MG63 (cell line): Measurements from ENCODE around the gene DGKG. TPM values are rescaled to one million over a fixed set of nuclear protein-coding genes. Genes with fewer than 3 reads are reported as not detected.
A peak's percentile ranks its signal among the peaks of the same experiment; 100 is the strongest.

Experiments
- DNase-seq: peaks from one replicate; pipeline ENCODE4 v3.0.0-alpha.2; 2020
- H3K27me3 ChIP-seq: fragments of 250-450 bp; sonication (Bioruptor Pico); 2 replicates; pipeline ENCODE4 v1.5.1; 2020; ENCODE audit warnings: mild to moderate bottlenecking, moderate library complexity
- H3K36me3 ChIP-seq: fragments of 250-450 bp; sonication (Bioruptor Pico); 2 replicates; pipeline ENCODE4 v1.5.1; 2020; ENCODE audit warnings: mild to moderate bottlenecking, moderate library complexity
- H3K4me3 ChIP-seq: fragments of 250-450 bp; sonication (Bioruptor Pico); 2 replicates; pipeline ENCODE4 v1.5.1; 2020; ENCODE audit warnings: mild to moderate bottlenecking, moderate library complexity
- H3K9me3 ChIP-seq: fragments of 250-450 bp; sonication (Bioruptor Pico); 2 replicates; pipeline ENCODE4 v1.5.1; 2020; ENCODE audit warnings: mild to moderate bottlenecking, moderate library complexity
- total RNA-seq: library from RNA; depleted of rRNA; stranded (reverse); fragments of >200 nt; shearing (Covaris generic); gene quantifications from 2 replicates; pipeline ENCODE4 v1.2.3, GENCODE V29; 2014; ENCODE audit warnings: low replicate concordance

The DGKG gene
- total RNA-seq, 1 experiment from 2014 or later, result 2.6 TPM

DNA sequence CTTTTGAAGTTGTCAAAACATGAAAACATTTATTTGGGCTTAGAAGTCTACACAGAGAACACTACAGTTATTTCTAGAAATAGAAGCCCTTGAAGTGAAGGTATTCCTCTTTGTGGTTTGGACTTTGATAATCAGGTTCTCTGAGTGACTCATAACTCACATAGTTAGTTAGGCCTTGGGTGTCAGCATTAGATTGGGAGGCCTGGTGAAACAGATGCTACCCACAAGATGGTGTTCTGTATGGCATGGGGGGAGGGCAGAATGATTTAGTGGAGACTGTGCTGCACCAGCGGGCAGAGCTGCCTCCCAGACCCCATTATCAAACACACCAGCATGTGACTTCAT, 144.2 kb downstream of the DGKG start:
- no peak for DNase-seq
- H3K27me3 ChIP-seq, result no peaks in the 10 kb centered on the region
- H3K36me3 ChIP-seq, result no peaks in the 10 kb centered on the region
- H3K9me3 ChIP-seq, result no peaks in the 10 kb centered on the region
- H3K4me3 ChIP-seq, result no peak overlapping the region

DNA sequence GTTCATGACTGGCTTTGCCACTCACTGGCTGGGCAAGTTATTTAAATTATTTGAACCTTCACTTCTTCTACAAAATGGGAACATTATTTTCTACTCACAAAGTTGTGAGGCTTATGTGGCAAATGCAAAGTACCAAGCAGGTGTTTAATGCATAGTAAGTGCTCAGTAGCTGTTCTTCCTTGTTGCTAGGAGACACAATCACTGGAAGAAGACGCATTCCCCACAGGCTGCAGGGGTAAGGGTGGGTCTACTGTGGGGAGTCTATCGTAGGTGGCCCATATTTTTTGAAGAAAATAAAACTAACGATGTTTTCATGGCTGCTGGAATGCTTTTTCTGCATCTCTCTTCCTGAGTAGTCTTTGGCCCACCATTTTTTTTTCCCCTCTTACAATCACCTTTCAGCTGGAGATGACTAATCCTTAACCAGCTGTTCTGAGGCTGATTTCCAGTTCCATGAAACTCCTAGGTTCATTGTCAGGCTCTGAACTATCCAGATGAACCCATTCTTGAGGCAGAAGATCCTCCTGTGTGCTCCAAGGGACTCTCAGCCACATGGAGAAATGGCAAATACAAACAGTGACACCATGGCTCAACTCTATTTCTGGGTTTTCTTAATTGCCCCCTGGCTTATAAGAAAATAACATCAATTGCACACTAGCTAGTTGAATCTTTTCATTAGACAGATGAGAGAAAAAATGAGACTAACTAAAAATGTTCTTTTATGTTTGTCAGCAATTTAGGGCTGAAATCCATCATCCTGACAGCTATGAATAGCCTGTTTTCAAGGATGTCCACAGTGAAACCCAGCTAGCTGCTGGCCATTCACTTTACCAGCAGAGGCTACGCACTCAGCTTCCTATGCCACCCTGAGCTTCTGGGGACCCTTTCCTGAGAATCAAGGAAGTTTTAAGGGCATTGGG, 144.9 kb downstream of the DGKG start:
- Histone ChIP-seq H3K9me3 (no peaks in the 10 kb centered on the region), H3K27me3 (no peaks in the 10 kb centered on the region), H3K4me3 (no peak overlapping the region), H3K36me3 (no peaks in the 10 kb centered on the region)
- DNase-seq, result no peak

DNA sequence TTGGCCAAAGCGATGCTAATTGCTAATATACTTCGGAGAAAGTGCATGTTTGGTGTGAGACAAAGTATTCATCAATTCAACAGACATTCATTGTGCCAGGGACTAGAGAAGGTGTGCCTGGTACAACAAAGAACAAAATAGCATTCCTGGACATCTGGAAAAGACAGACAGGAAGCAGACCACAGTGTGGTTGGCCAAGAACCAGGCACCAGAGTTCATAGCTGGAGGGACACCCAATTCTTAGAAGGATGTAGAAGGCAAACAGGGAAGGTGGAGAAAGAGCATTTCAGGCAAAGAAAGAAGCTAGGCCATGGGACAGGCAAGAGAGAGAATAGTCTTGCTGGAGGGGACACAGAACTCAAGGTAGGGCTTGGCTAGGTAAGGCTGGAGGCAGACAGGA, 147.4 kb downstream of the DGKG start:
- Histone ChIP-seq H3K4me3 (no peak overlapping the region), H3K9me3 (no peaks in the 10 kb centered on the region), H3K36me3 (no peaks in the 10 kb centered on the region), H3K27me3 (no peaks in the 10 kb centered on the region)
- DNase-seq, result peak; percentile 23

DNA sequence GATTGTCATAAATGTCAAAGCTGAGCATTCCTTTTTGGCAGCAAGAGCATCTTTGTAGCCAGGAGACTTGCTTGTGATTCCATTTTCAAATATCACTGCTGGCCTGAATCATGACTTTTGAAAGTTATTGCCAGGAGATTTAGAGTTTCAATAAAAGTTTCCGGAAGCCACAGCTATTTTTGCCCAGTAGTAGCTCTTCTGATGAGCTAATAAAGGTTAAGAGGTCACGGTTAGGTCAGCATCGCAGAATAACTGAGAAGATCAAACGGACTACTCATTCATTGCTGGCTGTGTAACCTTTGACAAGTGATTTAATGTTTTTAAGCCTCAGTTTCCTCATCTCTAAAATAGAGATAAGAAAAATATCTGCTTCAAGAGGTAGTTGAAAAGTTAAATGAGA, 148.1 kb downstream of the DGKG start:
- DNase-seq, result peak; percentile 43
- Histone ChIP-seq H3K36me3 (no peaks in the 10 kb centered on the region), H3K27me3 (no peaks in the 10 kb centered on the region), H3K9me3 (no peaks in the 10 kb centered on the region), H3K4me3 (no peak overlapping the region)

DNA sequence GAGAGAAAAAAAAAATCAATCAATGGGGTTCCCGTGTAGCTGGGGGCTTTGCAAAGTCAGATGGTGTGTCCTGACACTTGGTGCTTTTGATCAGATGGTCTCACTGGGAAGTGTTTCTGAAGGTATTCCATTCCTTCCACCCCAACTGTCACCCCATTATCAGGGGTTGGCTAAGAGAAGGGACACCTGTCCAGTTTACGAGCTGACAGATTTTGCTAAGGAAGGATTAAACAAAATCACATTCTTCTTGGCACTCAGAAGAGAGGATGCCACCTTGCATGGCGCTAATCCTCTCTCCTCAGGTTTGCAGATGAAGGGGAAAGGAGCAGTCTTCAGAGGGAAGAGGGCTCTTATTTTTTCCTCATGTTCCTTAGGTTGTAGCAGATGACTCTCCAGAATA, 149.4 kb downstream of the DGKG start:
- H3K27me3 ChIP-seq, result no peaks in the 10 kb centered on the region
- H3K9me3 ChIP-seq, result no peaks in the 10 kb centered on the region
- H3K36me3 ChIP-seq, result no peaks in the 10 kb centered on the region
- H3K4me3 ChIP-seq, result no peak overlapping the region
- no peak for DNase-seq

DNA sequence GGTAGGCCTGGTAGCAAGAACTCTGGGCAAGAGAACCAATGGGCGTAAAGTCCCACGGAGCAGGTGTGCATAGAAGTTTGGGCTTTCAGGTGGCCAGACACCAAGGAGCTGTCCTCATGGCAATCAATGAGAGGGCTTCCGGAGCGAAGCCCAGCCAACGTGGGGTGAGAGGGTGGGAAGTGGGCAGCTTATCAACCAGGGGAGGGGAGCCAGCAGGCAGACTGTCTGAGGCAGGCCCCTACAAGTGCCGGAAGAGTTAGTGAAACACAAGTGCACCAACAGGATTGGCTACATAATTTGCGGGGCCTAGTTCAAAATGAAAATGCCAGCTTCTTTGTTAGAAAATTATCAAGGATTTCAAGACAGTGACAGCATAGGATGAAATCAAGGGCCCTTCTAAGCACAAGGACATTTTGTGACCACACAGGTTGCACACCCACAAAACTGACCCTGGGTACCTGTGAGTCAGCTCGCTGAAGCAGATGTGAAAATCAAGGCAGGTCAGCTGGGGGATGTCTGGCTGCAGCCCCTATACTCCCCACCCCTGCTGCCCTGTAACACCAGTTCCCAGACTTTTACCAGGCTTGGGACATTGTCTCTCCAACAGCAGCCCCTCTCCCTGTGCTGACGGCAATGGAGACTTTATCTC, 151.1 kb downstream of the DGKG start:
- Histone ChIP-seq H3K36me3 (no peaks in the 10 kb centered on the region), H3K9me3 (no peaks in the 10 kb centered on the region), H3K4me3 (no peak overlapping the region), H3K27me3 (no peaks in the 10 kb centered on the region)
- DNase-seq, result no peak

DNA sequence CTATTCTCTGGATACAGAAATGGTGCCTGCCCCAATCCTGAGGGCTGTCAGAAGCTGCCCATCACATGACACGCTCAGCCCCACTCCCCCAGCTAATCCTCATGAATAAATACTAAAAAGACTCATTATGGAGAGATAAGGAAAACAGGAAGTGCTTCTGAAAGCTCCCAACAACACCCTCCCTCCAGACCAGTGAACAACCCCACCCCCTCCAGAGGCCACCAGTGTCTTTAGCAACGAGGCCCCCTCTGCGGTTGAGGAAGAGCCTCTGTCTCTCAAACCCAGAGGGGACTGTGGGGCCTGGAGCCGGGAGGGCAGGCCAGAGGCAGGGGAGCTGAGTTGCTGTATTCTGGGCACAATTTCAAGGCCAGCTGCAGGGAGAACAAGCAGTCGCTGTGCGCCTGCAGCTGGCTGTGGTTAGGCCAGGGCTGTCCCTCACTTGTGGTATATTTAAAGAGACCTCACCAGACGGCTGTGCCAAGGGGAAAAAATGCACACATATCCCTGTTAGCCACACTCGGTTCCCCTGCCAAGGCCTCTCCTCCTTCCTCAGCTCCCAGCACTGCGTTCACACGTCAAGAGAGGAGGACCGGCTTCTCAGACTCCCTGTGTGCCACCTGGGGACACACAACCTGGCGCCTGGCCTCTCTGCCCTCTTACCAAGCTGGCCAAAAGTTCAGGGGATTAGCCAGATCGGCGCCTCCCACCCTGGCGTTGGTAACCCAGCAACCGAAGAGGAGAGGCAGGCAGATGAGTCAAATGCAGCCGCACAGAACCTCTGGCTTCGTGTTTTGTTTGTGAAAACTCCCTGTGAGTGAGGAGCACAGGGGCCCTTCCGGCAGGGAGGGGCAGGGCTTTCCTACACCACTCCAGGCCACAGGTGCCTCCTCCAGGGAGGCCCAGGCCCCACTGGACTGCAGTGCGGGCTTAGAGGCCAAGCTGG, 152.0 kb downstream of the DGKG start:
- H3K9me3 ChIP-seq, result no peaks in the 10 kb centered on the region
- no peaks in the 10 kb centered on the region for H3K27me3 ChIP-seq
- no peaks in the 10 kb centered on the region for H3K36me3 ChIP-seq
- peak; percentile 97 for DNase-seq
- peak overlapping the region; percentile 10; the same call in 1 of the 2 replicates for H3K4me3 ChIP-seq

DNA sequence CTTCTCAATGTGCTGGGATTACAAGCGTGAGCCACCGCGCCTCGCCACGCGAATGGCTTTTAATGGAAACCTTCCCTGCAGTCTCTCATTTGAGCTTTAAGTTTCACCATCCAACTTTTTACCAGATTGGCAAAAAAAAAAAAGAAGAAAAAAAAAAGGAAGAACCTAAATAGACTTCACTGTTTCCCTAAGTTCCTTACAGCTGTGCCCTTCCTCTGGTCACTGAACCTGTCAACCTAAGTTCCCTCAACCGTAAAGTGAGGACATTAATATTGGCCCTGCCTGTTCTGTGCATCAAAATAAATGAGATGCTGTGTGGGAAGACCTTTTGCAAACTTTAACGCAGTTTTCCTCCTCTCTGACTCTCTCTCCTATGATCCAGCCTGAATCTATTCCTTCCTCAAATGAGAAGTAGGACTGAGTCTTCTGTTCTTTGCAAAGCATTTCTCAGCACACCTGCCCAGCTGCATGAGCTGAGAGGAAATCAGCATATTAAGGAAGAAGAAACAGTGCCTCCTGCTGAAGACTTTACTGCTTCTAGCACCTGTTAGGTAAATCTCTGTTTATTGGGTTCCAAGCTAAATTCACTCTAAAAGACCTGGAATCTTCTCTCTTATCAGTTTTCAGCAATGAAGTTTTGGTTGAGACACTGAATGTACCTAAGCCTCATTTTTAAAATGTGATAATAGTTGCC, 153.6 kb downstream of the DGKG start:
- H3K27me3 ChIP-seq, result no peaks in the 10 kb centered on the region
- no peak for DNase-seq
- no peaks in the 10 kb centered on the region for H3K9me3 ChIP-seq
- no peaks in the 10 kb centered on the region for H3K36me3 ChIP-seq
- H3K4me3 ChIP-seq, result no peak overlapping the region

DNA sequence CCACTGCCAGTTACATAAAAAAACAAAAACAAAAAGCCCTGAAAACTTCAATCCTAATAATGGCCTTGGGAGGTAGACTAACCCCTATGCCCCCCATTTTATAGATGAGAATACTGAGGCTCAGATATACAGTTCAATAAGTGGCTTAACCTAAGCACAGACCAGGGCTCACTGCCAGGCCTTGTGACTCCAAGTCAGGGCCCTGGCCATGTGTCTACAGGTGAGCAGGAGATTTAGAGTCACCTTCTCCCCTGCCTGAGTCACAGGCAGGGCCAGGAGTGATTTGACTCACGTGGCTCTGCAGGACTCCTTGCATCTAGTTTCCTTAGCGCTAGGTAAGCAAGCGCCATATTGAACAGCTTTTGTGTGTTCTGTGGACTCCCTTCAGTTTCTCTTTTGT, 154.5 kb downstream of the DGKG start:
- Histone ChIP-seq H3K9me3 (no peaks in the 10 kb centered on the region), H3K27me3 (no peaks in the 10 kb centered on the region), H3K36me3 (no peaks in the 10 kb centered on the region), H3K4me3 (no peak overlapping the region)
- DNase-seq, result no peak

DNA sequence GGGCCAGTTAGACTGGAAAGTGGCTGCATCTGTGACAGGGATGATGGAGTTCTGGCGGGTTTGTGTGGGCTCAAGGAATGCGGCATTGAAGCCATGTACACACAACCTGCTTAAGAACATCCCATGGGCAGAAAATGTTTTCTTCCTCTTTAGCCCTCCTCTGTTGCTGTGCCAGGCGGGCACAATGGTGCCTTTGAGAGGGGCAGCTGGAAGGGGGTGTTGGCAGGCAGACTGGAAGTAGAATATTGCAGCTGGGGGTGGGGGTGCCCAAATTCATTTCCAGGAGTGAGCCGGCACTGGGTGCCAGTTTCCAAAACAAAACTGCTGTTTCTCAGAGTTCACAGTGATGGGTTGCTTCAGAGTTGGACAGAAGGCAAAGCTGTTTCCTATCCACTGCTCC, 161.3 kb downstream of the DGKG start:
- no peak for DNase-seq
- no peaks in the 10 kb centered on the region for H3K9me3 ChIP-seq
- no peak overlapping the region for H3K4me3 ChIP-seq
- H3K27me3 ChIP-seq, result no peaks in the 10 kb centered on the region
- no peaks in the 10 kb centered on the region for H3K36me3 ChIP-seq

DNA sequence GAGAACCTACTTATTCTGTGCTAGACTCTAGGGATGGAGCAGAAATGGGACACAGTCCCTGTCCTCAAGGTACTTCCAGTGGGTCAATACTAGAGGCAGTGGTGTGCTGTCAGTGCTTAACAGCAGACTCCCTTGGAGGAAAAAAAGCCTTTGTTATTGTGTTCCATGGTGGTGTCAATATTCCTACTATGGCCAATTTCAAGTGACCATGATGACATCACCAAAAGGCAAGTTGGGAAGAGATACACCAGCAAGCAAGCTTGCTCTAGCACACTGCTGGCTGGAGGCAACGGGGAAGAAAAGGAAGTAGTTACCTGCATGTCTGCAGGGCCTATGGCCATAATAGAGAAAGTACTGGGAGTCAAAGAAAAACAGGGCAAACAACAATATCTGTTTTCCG, 163.6 kb downstream of the DGKG start:
- Histone ChIP-seq H3K9me3 (no peaks in the 10 kb centered on the region), H3K4me3 (no peak overlapping the region), H3K27me3 (no peaks in the 10 kb centered on the region), H3K36me3 (no peaks in the 10 kb centered on the region)
- no peak for DNase-seq

DNA sequence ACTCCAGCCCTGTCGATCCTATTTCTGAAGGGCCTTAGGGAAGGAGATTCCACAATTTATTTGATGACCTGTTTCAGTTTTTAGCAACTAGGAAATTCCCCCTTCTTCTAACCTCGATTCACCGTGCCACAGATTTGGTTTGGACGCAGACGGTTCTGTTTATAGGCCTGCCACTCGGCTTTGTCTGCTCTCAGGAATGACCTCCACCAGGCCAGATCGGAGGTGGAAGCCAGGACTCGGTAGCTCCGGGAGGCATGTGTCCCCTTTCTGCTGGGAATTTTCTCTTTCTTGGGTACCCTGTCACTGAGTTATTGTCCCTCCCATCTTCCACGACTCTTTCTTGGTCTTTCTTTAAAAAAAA, 167.6 kb downstream of the DGKG start:
- Histone ChIP-seq H3K36me3 (no peaks in the 10 kb centered on the region), H3K9me3 (no peaks in the 10 kb centered on the region), H3K27me3 (no peaks in the 10 kb centered on the region), H3K4me3 (no peak overlapping the region)
- DNase-seq, result no peak

DNA sequence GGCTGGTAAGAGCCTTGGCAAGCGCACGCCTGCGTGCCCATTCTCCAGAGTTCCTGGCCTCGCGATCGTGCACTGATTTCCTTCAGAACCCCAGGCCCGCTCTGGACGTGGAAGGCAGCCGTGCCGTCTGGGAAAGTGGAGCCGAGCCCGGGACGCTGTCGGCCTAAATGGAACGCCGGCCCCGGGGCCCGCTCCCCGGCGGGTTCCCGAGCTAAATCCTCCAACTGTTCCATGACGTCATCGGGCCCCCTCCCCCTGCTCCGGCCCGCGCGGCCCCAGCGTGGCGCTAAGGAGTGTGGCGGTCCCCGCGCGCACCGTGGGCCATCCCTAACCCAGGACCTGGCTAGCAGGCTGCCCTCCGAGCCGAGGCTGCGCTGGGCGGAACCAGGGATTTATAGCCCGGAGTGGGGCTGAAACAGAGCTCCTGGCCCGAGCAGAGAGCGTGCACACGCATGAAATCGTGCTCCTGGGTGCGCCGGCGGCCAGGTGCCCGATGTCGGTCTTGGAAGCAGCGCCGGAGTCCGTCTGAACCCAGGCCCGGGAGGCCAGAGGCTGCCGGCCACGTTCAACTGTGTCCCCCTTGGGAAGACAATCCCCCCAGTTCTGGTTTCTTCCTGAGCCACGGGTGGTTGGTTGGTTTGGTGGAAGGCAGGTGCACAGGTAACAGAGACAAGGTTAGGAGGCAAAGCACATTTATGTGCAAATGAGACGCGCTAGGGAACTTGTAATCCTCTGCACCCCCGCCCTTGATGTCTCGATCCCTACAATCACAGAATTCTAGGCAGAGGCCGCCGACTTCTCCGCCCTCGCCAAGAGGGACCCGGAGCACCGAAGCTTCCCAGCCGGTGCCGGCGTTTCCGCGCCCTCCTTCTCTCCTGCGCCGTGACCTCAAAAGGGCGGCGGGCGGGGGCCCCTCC, 168.2 kb downstream of the DGKG start:
- DNase-seq, result no peak
- no peaks in the 10 kb centered on the region for H3K36me3 ChIP-seq
- H3K9me3 ChIP-seq, result no peaks in the 10 kb centered on the region
- no peaks in the 10 kb centered on the region for H3K27me3 ChIP-seq
- no peak overlapping the region for H3K4me3 ChIP-seq

DNA sequence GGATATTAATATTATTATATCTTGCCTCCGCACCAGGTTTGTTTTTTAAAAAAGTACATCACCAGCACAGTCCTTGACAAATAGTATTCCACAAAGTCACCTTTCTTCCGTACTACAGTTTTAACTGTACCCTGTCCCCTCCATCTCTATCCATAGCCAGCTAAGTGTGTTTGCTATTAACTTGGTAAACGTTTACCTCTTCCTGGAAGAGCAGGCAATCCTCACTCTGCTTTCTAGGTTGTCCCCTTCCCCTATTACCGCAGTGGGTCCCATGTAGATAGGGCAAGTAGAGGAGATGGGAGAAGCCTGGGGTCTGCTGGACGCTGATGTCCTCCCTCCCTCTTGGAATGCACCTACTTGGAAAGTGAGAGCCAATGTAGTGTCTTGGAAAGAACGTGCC, 169.2 kb downstream of the DGKG start:
- Histone ChIP-seq H3K36me3 (no peaks in the 10 kb centered on the region), H3K27me3 (no peaks in the 10 kb centered on the region), H3K4me3 (no peak overlapping the region), H3K9me3 (no peaks in the 10 kb centered on the region)
- no peak for DNase-seq

DNA sequence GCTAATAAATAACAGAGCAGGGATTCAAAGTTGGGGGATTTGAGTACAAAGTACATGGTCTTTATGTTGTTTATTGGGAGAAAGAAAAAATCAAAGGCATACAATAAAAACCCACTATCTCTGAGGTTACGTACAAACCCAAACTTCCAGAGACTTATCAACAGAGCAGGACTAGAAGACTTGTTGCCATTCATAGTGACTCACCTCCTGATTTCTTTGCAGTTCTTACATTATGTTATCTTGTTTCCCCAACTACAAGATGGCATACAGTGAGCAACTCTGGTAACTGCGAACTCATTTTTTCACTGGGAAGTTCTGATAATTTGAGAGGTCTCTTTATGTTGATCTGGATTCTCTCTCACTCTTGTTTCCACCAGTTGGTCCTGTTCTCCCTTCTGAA, 172.5 kb downstream of the DGKG start:
- no peaks in the 10 kb centered on the region for H3K27me3 ChIP-seq
- H3K9me3 ChIP-seq, result no peaks in the 10 kb centered on the region
- no peak overlapping the region for H3K4me3 ChIP-seq
- H3K36me3 ChIP-seq, result no peaks in the 10 kb centered on the region
- DNase-seq, result no peak
